H1 (cell line): ENCODE data around the gene BSX. TPM values are rescaled to one million over a fixed set of nuclear protein-coding genes. Genes with fewer than 3 reads are reported as not detected.

ENCODE experiments used
- CTCF ChIA-PET: fragments of 300-600 bp; sonication (Branson Sonifier 250); formaldehyde crosslinking; loops from one replicate; lab custom pipeline; 2021; ENCODE audit not compliant: partially characterized antibody; lab: Charles Lee
- POLR2A ChIA-PET: fragments of 300-600 bp; sonication (Branson Sonifier 250); formaldehyde crosslinking; loops from one replicate; lab custom pipeline; 2021; ENCODE audit warnings: inconsistent platforms; ENCODE audit not compliant: partially characterized antibody; lab: Charles Lee
- DNase-seq, 2 experiments: peaks; one replicate each; pipeline versions ENCODE4 v3.0.0 to v3.0.0-alpha.2; 2010 to 2022; ENCODE audit warnings: low spot score in 2 of 2, low read depth in 1 of 2, mixed read lengths in 1 of 2
- FAIRE-seq: peaks from 2 replicates; lab custom pipeline; 2011; peaks lifted over from hg19 to GRCh38; lab: Jason Lieb, UNC
- H2AFZ ChIP-seq: 2 replicates; pipeline ENCODE4 v1.8.1; 2012; ENCODE audit warnings: low read length, inconsistent platforms
- H2AK5ac ChIP-seq: 2 replicates; pipeline ENCODE4 v1.6.1; 2013; ENCODE audit warnings: low read depth, low read length
- H2BK120ac ChIP-seq: replicated peaks from 2 replicates; pipeline ENCODE3; 2013; ENCODE audit warnings: low read depth, low read length, inconsistent platforms
- H2BK12ac ChIP-seq: 2 replicates; pipeline ENCODE4 v1.6.1; 2013; ENCODE audit warnings: low read depth, low read length
- H2BK15ac ChIP-seq: 2 replicates; pipeline ENCODE4 v1.6.1; 2013; ENCODE audit warnings: low read length
- H2BK20ac ChIP-seq: 2 replicates; pipeline ENCODE4 v1.6.1; 2013; ENCODE audit warnings: low read length
- H2BK5ac ChIP-seq: 2 replicates; pipeline ENCODE4 v1.6.1; 2013; ENCODE audit warnings: low read depth, low read length
- H3K14ac ChIP-seq: 2 replicates; pipeline ENCODE4 v1.6.1; 2013; ENCODE audit warnings: inconsistent platforms; ENCODE audit not compliant: insufficient read length
- H3K18ac ChIP-seq: 2 replicates; pipeline ENCODE4 v1.6.1; 2013; ENCODE audit warnings: low read length; ENCODE audit errors: extremely low read depth
- H3K23ac ChIP-seq: 2 replicates; pipeline ENCODE4 v1.6.1; 2013; ENCODE audit warnings: inconsistent platforms; ENCODE audit not compliant: insufficient read length
- H3K23me2 ChIP-seq: 2 replicates; pipeline ENCODE4 v1.6.1; 2013; ENCODE audit warnings: low read depth, low read length
- H3K27ac ChIP-seq: 2 replicates; pipeline ENCODE4 v1.6.1; 2011; ENCODE audit warnings: low read depth, low read length, inconsistent platforms
- H3K27me3 ChIP-seq, 4 experiments: replicated peaks in 1 of 4; 1 replicate in 1 of 4; 2 replicates in 3 of 4; pipeline versions ENCODE4 v1.6.1 to v1.8.1; 2011 to 2013; ENCODE audit warnings: low read length in 3 of 4, mild to moderate bottlenecking in 3 of 4, inconsistent platforms in 2 of 4, mixed read lengths in 2 of 4, moderate library complexity in 1 of 4; ENCODE audit not compliant: control insufficient read depth in 3 of 4, insufficient read depth in 3 of 4; ENCODE audit errors: extremely low read depth in 1 of 4
- H3K36me3 ChIP-seq, 4 experiments: 2 replicates each; pipeline versions ENCODE4 v1.6.1 to v1.8.1; 2011 to 2013; ENCODE audit warnings: mild to moderate bottlenecking in 4 of 4, low read length in 3 of 4, moderate library complexity in 2 of 4, control low read depth in 1 of 4, inconsistent platforms in 1 of 4; ENCODE audit not compliant: insufficient read depth in 4 of 4, control insufficient read depth in 2 of 4
- H3K4ac ChIP-seq: replicated peaks from 2 replicates; pipeline ENCODE3; 2013; ENCODE audit warnings: low read length, low read depth, mixed read lengths, inconsistent platforms; ENCODE audit not compliant: insufficient read length
- H3K4me1 ChIP-seq, 4 experiments: replicated peaks in 1 of 4; 1 replicate in 1 of 4; 2 replicates in 3 of 4; pipeline versions ENCODE4 v1.6.1 to v1.8.1; 2011 to 2013; ENCODE audit warnings: low read length in 3 of 4, inconsistent platforms in 2 of 4, mixed read lengths in 1 of 4; ENCODE audit not compliant: insufficient read depth in 4 of 4, control insufficient read depth in 3 of 4
- H3K4me2 ChIP-seq, 2 experiments: 2 replicates each; pipeline versions ENCODE4 v1.6.1 to v1.8.1; 2011 to 2013; ENCODE audit warnings: low read depth in 2 of 2, low read length in 2 of 2, control low read depth in 1 of 2, inconsistent platforms in 1 of 2, mild to moderate bottlenecking in 1 of 2; ENCODE audit not compliant: insufficient read depth in 1 of 2
- H3K4me3 ChIP-seq, 4 experiments: fragments of 200-600, 300-600 bp in 1 of 4; sonication (generic), shearing (Covaris generic), sonication (Bioruptor Twin) in 1 of 4; 2 replicates each; pipeline versions ENCODE4 v1.5.1 to v1.8.1; 2011 to 2016; ENCODE audit warnings: low read length in 4 of 4, low read depth in 3 of 4, control low read depth in 2 of 4, inconsistent platforms in 2 of 4, mild to moderate bottlenecking in 2 of 4, mixed read lengths in 1 of 4, moderate library complexity in 1 of 4; ENCODE audit not compliant: insufficient read depth in 2 of 4; ENCODE audit errors: extremely low read depth in 1 of 4
- H3K56ac ChIP-seq: replicated peaks from 2 replicates; pipeline ENCODE3; 2013; ENCODE audit warnings: low read depth, mild to moderate bottlenecking, mixed read lengths, low read length, inconsistent platforms; ENCODE audit not compliant: insufficient read length
- H3K79me1 ChIP-seq: 2 replicates; pipeline ENCODE4 v1.6.1; 2013; ENCODE audit warnings: low read depth, low read length, control low read depth
- H3K79me2 ChIP-seq, 2 experiments: 2 replicates each; pipeline versions ENCODE4 v1.6.1 to v1.8.1; 2012 to 2013; ENCODE audit warnings: low read length in 2 of 2, mild to moderate bottlenecking in 2 of 2, inconsistent platforms in 1 of 2; ENCODE audit not compliant: insufficient read depth in 2 of 2, control insufficient read depth in 1 of 2
- H3K9ac ChIP-seq, 4 experiments: replicated peaks in 1 of 4; 1 replicate in 1 of 4; 2 replicates in 3 of 4; pipeline versions ENCODE4 v1.6.1 to v1.8.1; 2011 to 2013; ENCODE audit warnings: low read depth in 3 of 4, low read length in 3 of 4, control low read depth in 2 of 4, mild to moderate bottlenecking in 2 of 4, moderate library complexity in 2 of 4, inconsistent platforms in 1 of 4; ENCODE audit errors: extremely low read depth in 1 of 4
- H3K9me3 ChIP-seq, 2 experiments: 2 replicates each; pipeline versions ENCODE4 v1.6.1 to v1.8.1; 2012 to 2013; ENCODE audit warnings: mild to moderate bottlenecking in 2 of 2, moderate library complexity in 2 of 2, control low read depth in 1 of 2, inconsistent platforms in 1 of 2, low read depth in 1 of 2, low read length in 1 of 2, mixed read lengths in 1 of 2; ENCODE audit not compliant: insufficient read depth in 2 of 2
- H4K20me1 ChIP-seq, 2 experiments: replicated peaks in 1 of 2; 2 replicates each; pipeline versions ENCODE3 to v1.8.1; 2011 to 2013; ENCODE audit warnings: inconsistent platforms in 2 of 2, low read length in 2 of 2, mild to moderate bottlenecking in 1 of 2; ENCODE audit not compliant: insufficient read depth in 2 of 2, control insufficient read depth in 1 of 2
- H4K5ac ChIP-seq: 2 replicates; pipeline ENCODE4 v1.6.1; 2013; ENCODE audit warnings: low read length, low read depth, mixed read lengths, inconsistent platforms; ENCODE audit not compliant: insufficient read length
- H4K8ac ChIP-seq: 2 replicates; pipeline ENCODE4 v1.8.0; 2013; ENCODE audit warnings: mild to moderate bottlenecking, moderate library complexity, low read length, inconsistent platforms; ENCODE audit not compliant: insufficient read depth; ENCODE audit errors: extremely low read depth
- H4K91ac ChIP-seq: replicated peaks from 2 replicates; pipeline ENCODE3; 2013; ENCODE audit warnings: low read length, mixed read lengths, inconsistent platforms; ENCODE audit not compliant: insufficient read length
- BACH1 ChIP-seq: IDR thresholded peaks from 2 replicates; pipeline ENCODE4 v1.6.1; 2012; ENCODE audit warnings: low read length, improper control_type of control experiment
- WGBS, 2 experiments: shearing (Covaris generic) in 1 of 2; methylation state at CpG; one replicate each; pipeline versions ENCODE4 v1.1.6 to v1.1.7; 2013 to 2015; ENCODE audit warnings: low lambda C conversion rate in 2 of 2, mixed read lengths in 2 of 2, inconsistent platforms in 1 of 2, low coverage in 1 of 2, missing lambda C conversion rate in 1 of 2; ENCODE audit not compliant: insufficient replicate concordance in 2 of 2, insufficient coverage in 1 of 2, insufficient read length in 1 of 2; ENCODE audit errors: extremely low coverage in 1 of 2, missing lambda C conversion rate in 1 of 2; 5-methylcytosine and 5-hydroxymethylcytosine counted together
- polyA plus RNA-seq, 7 experiments: library from polyadenylated mRNA; depleted of rRNA in 3 of 7; stranded (reverse) in 5 of 7; unstranded in 2 of 7; fragments of >200 nt in 5 of 7; fragments of 200-250 nt in 2 of 7; gene quantifications; 1 replicate in 5 of 7; 2 replicates in 1 of 7; 4 replicates in 1 of 7; pipeline versions ENCODE4 v1.2.1 to v1.2.3, GENCODE V29; 2011 to 2013; ENCODE audit warnings: missing spikeins in 2 of 7, mixed read lengths in 2 of 7
- total RNA-seq: library from RNA; stranded (reverse); fragmentation: NEBNext Ultra II Directional; extraction: Animal tissue kit (Norgen Biotek cat#: 25700); gene quantifications from 2 replicates; pipeline ENCODE4 v1.2.1, GENCODE V29; 2021

The BSX gene
- total and polyA plus RNA-seq, 2 of the 8 experiments (the other 6 are each of a cell fraction or from before 2014, with no cell fraction given): not detected

GRCh38 chr11:122998727-122999366, 17.2 kb upstream of the BSX start:
- no peak overlapping the region for H3K4me3 ChIP-seq
- H3K27ac ChIP-seq: no peak overlapping the region
- H3K4ac ChIP-seq: no peak overlapping the region
- no peak overlapping the region for H2BK5ac ChIP-seq
- H2BK120ac ChIP-seq: no peak overlapping the region
- H3K23me2 ChIP-seq: no peaks in the 10 kb centered on the region
- H2BK20ac ChIP-seq: no peak overlapping the region
- FAIRE-seq (no peak), DNase-seq (peak in 1 of 2 experiments; percentile 33)
- H3K56ac ChIP-seq: no peak overlapping the region
- peak overlapping the region; percentile 53 for H4K8ac ChIP-seq
- H3K27me3 ChIP-seq: no peaks in the 10 kb centered on the region
- POLR2A ChIA-PET: interaction anchor here (1.3 kb wide), 1 partner anchor 63 kb away, joined by 3 read pairs; the partner anchor contains the start of gene HSPA8
- H3K23ac ChIP-seq: no peak overlapping the region
- no peaks in the 10 kb centered on the region for H3K9me3 ChIP-seq
- CTCF ChIA-PET: interaction anchor here (0.6 to 2.6 kb wide), 6 partner anchors 21 to 302 kb away, joined by 3 to 11 read pairs (median 4); no protein-coding TSS in a partner anchor
- no peak overlapping the region for H2AK5ac ChIP-seq
- H4K20me1 ChIP-seq: no peaks in the 10 kb centered on the region
- H3K36me3 ChIP-seq: no peaks in the 10 kb centered on the region
- H2AFZ ChIP-seq: peak overlapping the region; percentile 1; the same call in 1 of the 2 replicates
- no peaks in the 10 kb centered on the region for H3K79me1 ChIP-seq
- no peak overlapping the region for H4K91ac ChIP-seq
- 0 out of 4 replicates have a peak overlapping the region, but pooled peaks of 1 of the 2 experiments have one; percentile 1 for H3K4me2 ChIP-seq
- no peak overlapping the region for H2BK12ac ChIP-seq
- no peak for TF ChIP-seq BACH1
- no peak overlapping the region for H3K14ac ChIP-seq
- H3K79me2 ChIP-seq: no peaks in the 10 kb centered on the region
- no peak overlapping the region for H3K18ac ChIP-seq
- no peak overlapping the region for H3K9ac ChIP-seq
- no peak overlapping the region for H2BK15ac ChIP-seq
- no peak overlapping the region for H4K5ac ChIP-seq
- H3K4me1 ChIP-seq: peaks cover 0 to 7% (median 4%) of the 10 kb centered on the region in 4 experiments; a peak in 2 of 7 replicates
- WGBS, 2 experiments: 61% methylated on average over 14 of the region's 14 CpGs; no CpG with 5 or more reads in 1 of the 2 experiments
